IMR-90 (cell line): Measurements from ENCODE around the gene PRKG2. TPM values are rescaled to one million over a fixed set of nuclear protein-coding genes. Genes with fewer than 3 reads are reported as not detected.

ENCODE experiments used
- ATAC-seq: fragments of 200-7000 bp; cut with Tn5 transposase; 2 replicates; pipeline ENCODE4 v1.9.1; 2020; ENCODE audit warnings: low read depth, mild to moderate bottlenecking, moderate library complexity
- BruUV-seq: library from RNA; stranded (reverse); fragments of 400-500 nt; replicated peaks from 2 replicates; lab custom pipeline; 2021; lab: Mats Ljungman, UMichigan
- CTCF ChIA-PET: fragments of 300-600 bp; formaldehyde crosslinking; extraction: SDS; loops from one replicate; lab custom pipeline; 2021; ENCODE audit warnings: antibody characterized with exemption; lab: Yijun Ruan, JAX
- POLR2A ChIA-PET: fragments of 300-600 bp; sonication (Branson Sonifier 250); formaldehyde crosslinking; loops from one replicate; lab custom pipeline; 2022; ENCODE audit warnings: antibody characterized with exemption; ENCODE audit not compliant: unreplicated experiment; lab: Charles Lee
- DNase-seq: peaks from one replicate; pipeline ENCODE4 v3.0.0; 2013
- H2AFZ ChIP-seq: replicated peaks from 2 replicates; pipeline ENCODE3; 2013; ENCODE audit warnings: low read length, mild to moderate bottlenecking; ENCODE audit not compliant: poor library complexity
- H2AK5ac ChIP-seq: 2 replicates; pipeline ENCODE4 v1.6.1; 2013; ENCODE audit warnings: low read depth, low read length, inconsistent platforms
- H2AK9ac ChIP-seq: replicated peaks from 2 replicates; pipeline ENCODE3; 2013; ENCODE audit warnings: mild to moderate bottlenecking, low read depth, low read length, moderate library complexity; ENCODE audit not compliant: poor library complexity
- H2BK120ac ChIP-seq: 2 replicates; pipeline ENCODE4 v1.6.1; 2013; ENCODE audit warnings: low read depth, low read length, inconsistent platforms
- H2BK15ac ChIP-seq: 3 replicates; pipeline ENCODE4 v1.6.1; 2013; ENCODE audit warnings: low read depth, low read length, inconsistent platforms
- H2BK20ac ChIP-seq: 2 replicates; pipeline ENCODE4 v1.6.1; 2013; ENCODE audit warnings: low read depth, mild to moderate bottlenecking, inconsistent platforms, low read length, moderate library complexity
- H2BK5ac ChIP-seq: 2 replicates; pipeline ENCODE4 v1.6.1; 2013; ENCODE audit warnings: mild to moderate bottlenecking, low read depth, low read length, inconsistent platforms; ENCODE audit not compliant: poor library complexity, severe bottlenecking
- H3K14ac ChIP-seq: replicated peaks from 2 replicates; pipeline ENCODE4 v1.6.1; 2013; ENCODE audit warnings: low read depth, low read length, inconsistent platforms
- H3K18ac ChIP-seq: 2 replicates; pipeline ENCODE4 v1.6.1; 2013; ENCODE audit warnings: low read depth, low read length, control low read depth
- H3K23ac ChIP-seq: 2 replicates; pipeline ENCODE4 v1.6.1; 2013; ENCODE audit warnings: low read depth, low read length, inconsistent platforms
- H3K27ac ChIP-seq: 2 replicates; pipeline ENCODE4 v1.5.1; 2013; ENCODE audit warnings: mild to moderate bottlenecking, control low read depth, low read length; ENCODE audit not compliant: insufficient read depth
- H3K27me3 ChIP-seq: 2 replicates; pipeline ENCODE4 v1.6.1; 2013; ENCODE audit warnings: low read length; ENCODE audit not compliant: control insufficient read depth, insufficient read depth
- H3K36me3 ChIP-seq: 2 replicates; pipeline ENCODE4 v1.6.1; 2013; ENCODE audit warnings: low read length, mixed read lengths; ENCODE audit not compliant: control insufficient read depth, insufficient read depth
- H3K4ac ChIP-seq: 2 replicates; pipeline ENCODE4 v1.6.1; 2013; ENCODE audit warnings: low read depth, low read length, inconsistent platforms
- H3K4me1 ChIP-seq: 2 replicates; pipeline ENCODE4 v1.6.1; 2013; ENCODE audit warnings: low read length, mixed read lengths; ENCODE audit not compliant: control insufficient read depth, insufficient read depth
- H3K4me2 ChIP-seq: 2 replicates; pipeline ENCODE4 v1.6.1; 2013; ENCODE audit warnings: low read depth, mild to moderate bottlenecking, control low read depth, low read length, moderate library complexity
- H3K4me3 ChIP-seq: 2 replicates; pipeline ENCODE4 v1.5.1; 2013; ENCODE audit warnings: low read depth, mild to moderate bottlenecking, control low read depth, low read length, moderate library complexity; ENCODE audit not compliant: insufficient read depth
- H3K56ac ChIP-seq: 2 replicates; pipeline ENCODE4 v1.6.1; 2013; ENCODE audit warnings: low read length, inconsistent platforms; ENCODE audit not compliant: insufficient read depth; ENCODE audit errors: extremely low read depth
- H3K79me1 ChIP-seq, 2 experiments: 2 replicates each; pipeline ENCODE4 v1.6.1; 2013; ENCODE audit warnings: low read length in 2 of 2, inconsistent platforms in 1 of 2, low read depth in 1 of 2
- H3K9ac ChIP-seq: 2 replicates; pipeline ENCODE4 v1.6.1; 2013; ENCODE audit warnings: low read depth, low read length, control low read depth
- H3K9me1 ChIP-seq: 2 replicates; pipeline ENCODE4 v1.6.1; 2013; ENCODE audit warnings: low read length, inconsistent platforms; ENCODE audit not compliant: insufficient read depth
- H3K9me3 ChIP-seq: 2 replicates; pipeline ENCODE4 v1.6.1; 2013; ENCODE audit warnings: low read length; ENCODE audit not compliant: control insufficient read depth, insufficient read depth
- H4K20me1 ChIP-seq: 2 replicates; pipeline ENCODE4 v1.6.1; 2013; ENCODE audit warnings: low read length, inconsistent platforms; ENCODE audit not compliant: insufficient read depth
- H4K5ac ChIP-seq: 2 replicates; pipeline ENCODE4 v1.6.1; 2013; ENCODE audit warnings: mild to moderate bottlenecking, low read depth, low read length, control low read depth
- H4K8ac ChIP-seq, 2 experiments: 2 replicates each; pipeline ENCODE4 v1.6.1; 2013; ENCODE audit warnings: low read depth in 2 of 2, low read length in 2 of 2, control low read depth in 1 of 2, inconsistent platforms in 1 of 2
- H4K91ac ChIP-seq: 2 replicates; pipeline ENCODE4 v1.6.1; 2013; ENCODE audit warnings: low read depth, low read length, inconsistent platforms; ENCODE audit not compliant: insufficient read depth
- CHD1 ChIP-seq: IDR thresholded peaks from 2 replicates; pipeline ENCODE4 v1.6.1; 2012; ENCODE audit warnings: low read depth, low read length, improper control_type of control experiment
- MAFK ChIP-seq: IDR thresholded peaks from 2 replicates; pipeline ENCODE4 v1.6.1; 2012; ENCODE audit warnings: low read depth, low read length, improper control_type of control experiment
- MXI1 ChIP-seq: IDR thresholded peaks from 2 replicates; pipeline ENCODE4 v1.6.1; 2012; ENCODE audit warnings: low read depth, mild to moderate bottlenecking, low read length, moderate library complexity, borderline replicate concordance
- NFE2L2 ChIP-seq: fragments of 150-350 bp; IDR thresholded peaks from 2 replicates; pipeline ENCODE4 v1.6.1; 2016; ENCODE audit warnings: low read depth, mild to moderate bottlenecking, low read length
- POLR2A ChIP-seq: IDR thresholded peaks from 2 replicates; pipeline ENCODE4 v1.6.1; 2012; ENCODE audit warnings: mild to moderate bottlenecking, low read depth, low read length
- RAD21 ChIP-seq: IDR thresholded peaks from 2 replicates; pipeline ENCODE4 v1.6.1; 2012; ENCODE audit warnings: low read length, improper control_type of control experiment
- RCOR1 ChIP-seq: IDR thresholded peaks from 2 replicates; pipeline ENCODE4 v1.6.1; 2012; ENCODE audit warnings: mild to moderate bottlenecking, low read length, improper control_type of control experiment; ENCODE audit not compliant: insufficient replicate concordance
- RFX5 ChIP-seq: IDR thresholded peaks from 2 replicates; pipeline ENCODE4 v1.8.0; 2012; ENCODE audit warnings: low read depth, mild to moderate bottlenecking, low read length, moderate library complexity
- WGBS, 2 experiments: methylation state at CpG; one replicate each; pipeline versions ENCODE4 v1.1.5 to v1.1.7; 2013; ENCODE audit warnings: missing lambda C conversion rate in 2 of 2; ENCODE audit not compliant: insufficient read length in 1 of 2; ENCODE audit errors: extremely low coverage in 2 of 2; 5-methylcytosine and 5-hydroxymethylcytosine counted together
- dilution Hi-C: fragments of 300-500 bp; cut with HindIII; formaldehyde crosslinking; loops from one replicate; pipeline ENCODE4 v1.14.3; 2018; ENCODE audit warnings: low sequenced_read_pairs; ENCODE audit not compliant: unreplicated experiment
- in situ Hi-C: fragments of 300-500 bp; cut with MboI; formaldehyde crosslinking; loops from 3 replicates; pipeline ENCODE4 v1.14.3; 2019; ENCODE audit warnings: low sequenced_read_pairs, inconsistent platforms, mixed read lengths
- intact Hi-C: fragments of 100-400 bp; cut with micrococcal nuclease; formaldehyde crosslinking; loops from 2 replicates; pipeline ENCODE4 v1.10.0; 2022
- polyA plus RNA-seq, 3 experiments: library from polyadenylated mRNA; depleted of rRNA; stranded (reverse); fragments of >200 nt; gene quantifications; 2 replicates each; pipeline ENCODE4 v1.2.3, GENCODE V29; 2012; ENCODE audit warnings: low replicate concordance in 1 of 3
- total RNA-seq: library from RNA; depleted of rRNA; stranded (reverse); fragments of >200 nt; gene quantifications from 2 replicates; pipeline ENCODE4 v1.2.3, GENCODE V29; 2012

PRKG2 gene
- total and polyA plus RNA-seq, 2 of the 4 experiments (the other 2 are of a cell fraction), result 0.44 to 2.0 TPM

DNA sequence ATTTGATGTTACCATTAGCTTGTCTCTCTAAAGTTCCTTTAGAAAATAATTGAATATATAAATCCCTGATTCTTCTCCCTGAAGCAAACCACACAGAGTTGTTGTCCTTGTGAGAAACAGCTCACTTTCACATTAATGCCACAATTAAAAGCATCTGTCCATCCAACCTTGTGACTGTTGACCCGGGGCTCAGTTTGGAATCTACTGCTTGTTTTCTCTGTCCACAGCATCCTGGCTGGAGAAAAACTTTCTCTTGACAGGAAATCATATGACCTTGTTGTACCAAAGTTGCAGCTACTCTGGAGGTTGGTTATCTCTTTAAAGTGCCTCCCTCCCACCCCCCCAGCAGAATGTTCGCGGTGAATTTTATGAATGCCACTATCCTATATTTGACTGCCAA, 3.1 kb downstream of the PRKG2 start:
- Histone ChIP-seq H3K27ac (no peak overlapping the region), H3K4me2 (no peak overlapping the region; the same call in 1 of the 2 replicates), H2AK9ac (no peak overlapping the region), H3K27me3 (peaks cover 2% of the 10 kb centered on the region; the same call in 1 of the 2 replicates), H2BK120ac (no peak overlapping the region), H3K4ac (no peak overlapping the region), H4K91ac (no peak overlapping the region), H4K20me1 (no peaks in the 10 kb centered on the region), H3K56ac (no peak overlapping the region), H2BK15ac (no peak overlapping the region), H3K14ac (no peak overlapping the region), H2BK20ac (no peak overlapping the region), H2AFZ (no peak overlapping the region), H3K36me3 (no peaks in the 10 kb centered on the region), H3K9me3 (no peaks in the 10 kb centered on the region), H3K4me3 (no peak overlapping the region), H2AK5ac (no peak overlapping the region), H3K18ac (no peak overlapping the region), H2BK5ac (no peak overlapping the region), H4K5ac (no peak overlapping the region), H3K9ac (no peak overlapping the region), H3K4me1 (peaks cover 4% of the 10 kb centered on the region; the same call in 1 of the 2 replicates), H4K8ac (no peak overlapping the region), H3K79me1 (no peaks in the 10 kb centered on the region), H3K9me1 (no peaks in the 10 kb centered on the region), H3K23ac (no peak overlapping the region)
- dilution Hi-C loops, result no loop called here
- BruUV-seq, result no TSS peak
- TF ChIP-seq MXI1 (no peak), POLR2A (no peak), RCOR1 (no peak), MAFK (no peak), RAD21 (no peak), NFE2L2 (no peak), RFX5 (no peak), CHD1 (no peak)
- WGBS, 2 experiments, result no CpG with 5 or more reads among the region's 3 CpGs
- POLR2A ChIA-PET, result no interaction called here
- intact Hi-C loops, result loop anchor here (5.0 kb wide), 2 partner anchors 45 to 140 kb away; no protein-coding TSS in a partner anchor
- ATAC-seq, result no peak
- CTCF ChIA-PET, result interaction anchor here (0.5 kb wide), 1 partner anchor 98 kb away, joined by 4 read pairs; no protein-coding TSS in a partner anchor
- in situ Hi-C loops, result no loop called here
- no peak for DNase-seq
